ENCODE data around the gene UBE2O. TPM values are rescaled to one million over a fixed set of nuclear protein-coding genes. Genes with fewer than 3 reads are reported as not detected.
A peak's percentile ranks its signal among the peaks of the same experiment; 100 is the strongest.

The UBE2O gene
- total RNA-seq, 1 experiment from 2014 or later, result 68.9 TPM

- peak; percentile 58 for ATAC-seq
- Mint-ChIP-seq H3K27me3 (ENCODE audit: low read depth) (no peaks in the 10 kb centered on the region), H3K4me1 (peaks cover 42% of the 10 kb centered on the region), H3K27ac (peak overlapping the region; percentile 69), H3K4me3 (no peak overlapping the region), H3K36me3 (peaks cover 18% of the 10 kb centered on the region), H3K9me3 (peaks cover 4% of the 10 kb centered on the region)
- CTCF ChIA-PET, result interaction anchor here (0.7 to 1.4 kb wide), 5 partner anchors 10 to 102 kb away, joined by 3 to 10 read pairs (median 4); no protein-coding TSS in a partner anchor
- DNase-seq (ENCODE audit: low spot score), result no peak
- TF ChIP-seq ZBTB21 (CRISPR knock-in tag; IDR thresholded peaks at IDR 0.05; ENCODE audit: borderline replicate concordance) (no peak), ZNF317 (CRISPR knock-in tag; IDR thresholded peaks at IDR 0.05; ENCODE audit: borderline replicate concordance, low read depth) (no peak)
- TF ChIP-seq, protein P1, sequence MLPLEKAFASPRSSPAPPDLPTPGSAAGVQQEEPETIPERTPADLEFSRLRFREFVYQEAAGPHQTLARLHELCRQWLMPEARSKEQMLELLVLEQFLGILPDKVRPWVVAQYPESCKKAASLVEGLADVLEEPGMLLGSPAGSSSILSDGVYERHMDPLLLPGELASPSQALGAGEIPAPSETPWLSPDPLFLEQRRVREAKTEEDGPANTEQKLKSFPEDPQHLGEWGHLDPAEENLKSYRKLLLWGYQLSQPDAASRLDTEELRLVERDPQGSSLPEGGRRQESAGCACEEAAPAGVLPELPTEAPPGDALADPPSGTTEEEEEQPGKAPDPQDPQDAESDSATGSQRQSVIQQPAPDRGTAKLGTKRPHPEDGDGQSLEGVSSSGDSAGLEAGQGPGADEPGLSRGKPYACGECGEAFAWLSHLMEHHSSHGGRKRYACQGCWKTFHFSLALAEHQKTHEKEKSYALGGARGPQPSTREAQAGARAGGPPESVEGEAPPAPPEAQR (CRISPR knock-in tag; IDR thresholded peaks at IDR 0.05), result no peak
- POLR2A ChIA-PET, result interaction anchor here (0.6 kb wide), 1 partner anchor 76 kb away, joined by 4 read pairs; no protein-coding TSS in a partner anchor
Measured at GRCh38 chr17:76421044-76421407, 31.9 kb downstream of the UBE2O start.

DNA sequence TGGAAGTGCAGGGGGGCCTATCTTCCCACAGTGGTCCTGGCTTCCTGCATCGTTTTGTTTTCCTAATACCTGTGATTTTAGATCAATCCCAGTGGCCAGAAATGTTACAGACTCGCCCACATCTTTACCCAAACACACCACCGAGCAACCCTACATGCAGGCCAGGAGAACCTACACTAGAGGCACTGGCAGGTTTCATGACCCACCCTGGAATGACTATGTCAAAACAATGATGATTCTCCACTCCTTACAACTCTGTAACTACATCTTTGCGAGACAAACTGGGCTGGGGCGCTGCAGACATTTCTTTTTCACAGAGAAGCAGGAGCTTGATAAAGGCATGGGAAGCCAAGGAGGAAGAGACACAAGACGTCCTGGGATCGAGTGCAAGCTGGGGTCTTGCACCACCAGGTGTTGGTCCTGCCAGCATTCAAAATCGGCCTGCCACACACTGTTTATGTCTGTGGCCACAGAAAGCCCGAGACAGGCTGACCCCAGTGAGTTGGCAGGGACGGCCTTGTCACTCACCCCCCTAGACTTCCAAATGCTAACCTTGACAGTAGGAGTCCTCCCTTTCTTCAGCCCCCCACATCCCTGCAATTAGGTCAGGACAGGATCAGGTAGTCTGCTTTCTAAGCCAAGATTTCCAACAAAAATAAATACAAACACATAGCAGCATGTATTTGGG is 32.5 kb downstream of the UBE2O start:
- H3K4me1 Mint-ChIP-seq, result peaks cover 42% of the 10 kb centered on the region
- ChIA-PET CTCF (interaction anchor here (0.7 to 1.4 kb wide), 6 partner anchors 9 to 102 kb away, joined by 3 to 10 read pairs (median 4); no protein-coding TSS in a partner anchor), POLR2A (interaction anchor here (0.6 kb wide), 1 partner anchor 76 kb away, joined by 4 read pairs; no protein-coding TSS in a partner anchor)
- no peaks in the 10 kb centered on the region for H3K27me3 Mint-ChIP-seq (ENCODE audit: low read depth)
- no peak overlapping the region for H3K4me3 Mint-ChIP-seq
- H3K9me3 Mint-ChIP-seq, result peaks cover 3% of the 10 kb centered on the region
- no peak for DNase-seq (ENCODE audit: low spot score)
- no peak for ATAC-seq
- peaks cover 15% of the 10 kb centered on the region for H3K36me3 Mint-ChIP-seq
- H3K27ac Mint-ChIP-seq, result peak overlapping the region; percentile 69
- TF ChIP-seq GRHL2 (CRISPR knock-in tag; IDR thresholded peaks at IDR 0.05; ENCODE audit: insufficient replicate concordance, severe bottlenecking), result no peak
- TF ChIP-seq, protein P2, sequence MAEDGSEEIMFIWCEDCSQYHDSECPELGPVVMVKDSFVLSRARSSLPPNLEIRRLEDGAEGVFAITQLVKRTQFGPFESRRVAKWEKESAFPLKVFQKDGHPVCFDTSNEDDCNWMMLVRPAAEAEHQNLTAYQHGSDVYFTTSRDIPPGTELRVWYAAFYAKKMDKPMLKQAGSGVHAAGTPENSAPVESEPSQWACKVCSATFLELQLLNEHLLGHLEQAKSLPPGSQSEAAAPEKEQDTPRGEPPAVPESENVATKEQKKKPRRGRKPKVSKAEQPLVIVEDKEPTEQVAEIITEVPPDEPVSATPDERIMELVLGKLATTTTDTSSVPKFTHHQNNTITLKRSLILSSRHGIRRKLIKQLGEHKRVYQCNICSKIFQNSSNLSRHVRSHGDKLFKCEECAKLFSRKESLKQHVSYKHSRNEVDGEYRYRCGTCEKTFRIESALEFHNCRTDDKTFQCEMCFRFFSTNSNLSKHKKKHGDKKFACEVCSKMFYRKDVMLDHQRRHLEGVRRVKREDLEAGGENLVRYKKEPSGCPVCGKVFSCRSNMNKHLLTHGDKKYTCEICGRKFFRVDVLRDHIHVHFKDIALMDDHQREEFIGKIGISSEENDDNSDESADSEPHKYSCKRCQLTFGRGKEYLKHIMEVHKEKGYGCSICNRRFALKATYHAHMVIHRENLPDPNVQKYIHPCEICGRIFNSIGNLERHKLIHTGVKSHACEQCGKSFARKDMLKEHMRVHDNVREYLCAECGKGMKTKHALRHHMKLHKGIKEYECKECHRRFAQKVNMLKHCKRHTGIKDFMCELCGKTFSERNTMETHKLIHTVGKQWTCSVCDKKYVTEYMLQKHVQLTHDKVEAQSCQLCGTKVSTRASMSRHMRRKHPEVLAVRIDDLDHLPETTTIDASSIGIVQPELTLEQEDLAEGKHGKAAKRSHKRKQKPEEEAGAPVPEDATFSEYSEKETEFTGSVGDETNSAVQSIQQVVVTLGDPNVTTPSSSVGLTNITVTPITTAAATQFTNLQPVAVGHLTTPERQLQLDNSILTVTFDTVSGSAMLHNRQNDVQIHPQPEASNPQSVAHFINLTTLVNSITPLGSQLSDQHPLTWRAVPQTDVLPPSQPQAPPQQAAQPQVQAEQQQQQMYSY (CRISPR knock-in tag; IDR thresholded peaks at IDR 0.05), result no peak
- TF ChIP-seq, protein P3, sequence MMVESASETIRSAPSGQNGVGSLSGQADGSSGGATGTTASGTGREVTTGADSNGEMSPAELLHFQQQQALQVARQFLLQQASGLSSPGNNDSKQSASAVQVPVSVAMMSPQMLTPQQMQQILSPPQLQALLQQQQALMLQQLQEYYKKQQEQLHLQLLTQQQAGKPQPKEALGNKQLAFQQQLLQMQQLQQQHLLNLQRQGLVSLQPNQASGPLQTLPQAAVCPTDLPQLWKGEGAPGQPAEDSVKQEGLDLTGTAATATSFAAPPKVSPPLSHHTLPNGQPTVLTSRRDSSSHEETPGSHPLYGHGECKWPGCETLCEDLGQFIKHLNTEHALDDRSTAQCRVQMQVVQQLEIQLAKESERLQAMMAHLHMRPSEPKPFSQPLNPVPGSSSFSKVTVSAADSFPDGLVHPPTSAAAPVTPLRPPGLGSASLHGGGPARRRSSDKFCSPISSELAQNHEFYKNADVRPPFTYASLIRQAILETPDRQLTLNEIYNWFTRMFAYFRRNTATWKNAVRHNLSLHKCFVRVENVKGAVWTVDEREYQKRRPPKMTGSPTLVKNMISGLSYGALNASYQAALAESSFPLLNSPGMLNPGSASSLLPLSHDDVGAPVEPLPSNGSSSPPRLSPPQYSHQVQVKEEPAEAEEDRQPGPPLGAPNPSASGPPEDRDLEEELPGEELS (CRISPR knock-in tag; IDR thresholded peaks at IDR 0.05), result no peak
- TF ChIP-seq, protein P4, sequence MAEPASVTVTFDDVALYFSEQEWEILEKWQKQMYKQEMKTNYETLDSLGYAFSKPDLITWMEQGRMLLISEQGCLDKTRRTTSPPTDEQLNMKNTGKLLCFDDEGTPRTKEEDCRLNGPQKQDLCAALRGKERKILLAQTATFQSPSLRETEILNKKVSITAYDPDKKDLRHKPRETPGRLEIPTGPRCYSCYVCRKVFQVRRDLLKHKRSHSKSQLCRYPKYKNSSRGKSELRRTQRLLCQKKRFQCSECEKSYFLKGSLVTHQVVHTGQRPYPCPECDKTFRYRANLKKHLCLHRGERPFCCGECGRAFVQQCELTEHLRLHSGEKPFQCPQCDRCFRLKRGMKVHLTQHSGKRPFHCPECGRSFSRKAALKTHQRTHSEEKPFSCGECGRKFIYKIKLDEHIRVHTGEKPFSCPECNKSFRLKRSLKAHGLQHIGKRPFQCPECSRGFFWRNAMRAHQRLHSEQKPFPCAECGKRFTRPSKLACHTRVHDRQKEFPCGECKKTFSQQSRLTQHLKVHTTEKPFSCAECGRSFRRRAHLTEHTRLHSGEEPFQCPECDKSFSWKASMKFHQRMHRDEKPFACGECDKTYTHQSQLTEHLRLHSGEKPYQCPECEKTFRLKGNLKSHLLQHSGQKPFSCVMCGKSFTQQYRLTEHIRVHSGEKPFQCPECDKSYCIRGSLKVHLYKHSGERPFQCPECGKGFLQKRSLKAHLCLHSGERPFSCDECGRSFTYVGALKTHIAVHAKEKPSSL (CRISPR knock-in tag; conservative IDR thresholded peaks at IDR 0.05), result no peak
- no peak for TF ChIP-seq RORB (CRISPR knock-in tag; IDR thresholded peaks at IDR 0.05)
- no peak for TF ChIP-seq HMGXB4 (CRISPR knock-in tag; IDR thresholded peaks at IDR 0.05)
- TF ChIP-seq, protein P5, sequence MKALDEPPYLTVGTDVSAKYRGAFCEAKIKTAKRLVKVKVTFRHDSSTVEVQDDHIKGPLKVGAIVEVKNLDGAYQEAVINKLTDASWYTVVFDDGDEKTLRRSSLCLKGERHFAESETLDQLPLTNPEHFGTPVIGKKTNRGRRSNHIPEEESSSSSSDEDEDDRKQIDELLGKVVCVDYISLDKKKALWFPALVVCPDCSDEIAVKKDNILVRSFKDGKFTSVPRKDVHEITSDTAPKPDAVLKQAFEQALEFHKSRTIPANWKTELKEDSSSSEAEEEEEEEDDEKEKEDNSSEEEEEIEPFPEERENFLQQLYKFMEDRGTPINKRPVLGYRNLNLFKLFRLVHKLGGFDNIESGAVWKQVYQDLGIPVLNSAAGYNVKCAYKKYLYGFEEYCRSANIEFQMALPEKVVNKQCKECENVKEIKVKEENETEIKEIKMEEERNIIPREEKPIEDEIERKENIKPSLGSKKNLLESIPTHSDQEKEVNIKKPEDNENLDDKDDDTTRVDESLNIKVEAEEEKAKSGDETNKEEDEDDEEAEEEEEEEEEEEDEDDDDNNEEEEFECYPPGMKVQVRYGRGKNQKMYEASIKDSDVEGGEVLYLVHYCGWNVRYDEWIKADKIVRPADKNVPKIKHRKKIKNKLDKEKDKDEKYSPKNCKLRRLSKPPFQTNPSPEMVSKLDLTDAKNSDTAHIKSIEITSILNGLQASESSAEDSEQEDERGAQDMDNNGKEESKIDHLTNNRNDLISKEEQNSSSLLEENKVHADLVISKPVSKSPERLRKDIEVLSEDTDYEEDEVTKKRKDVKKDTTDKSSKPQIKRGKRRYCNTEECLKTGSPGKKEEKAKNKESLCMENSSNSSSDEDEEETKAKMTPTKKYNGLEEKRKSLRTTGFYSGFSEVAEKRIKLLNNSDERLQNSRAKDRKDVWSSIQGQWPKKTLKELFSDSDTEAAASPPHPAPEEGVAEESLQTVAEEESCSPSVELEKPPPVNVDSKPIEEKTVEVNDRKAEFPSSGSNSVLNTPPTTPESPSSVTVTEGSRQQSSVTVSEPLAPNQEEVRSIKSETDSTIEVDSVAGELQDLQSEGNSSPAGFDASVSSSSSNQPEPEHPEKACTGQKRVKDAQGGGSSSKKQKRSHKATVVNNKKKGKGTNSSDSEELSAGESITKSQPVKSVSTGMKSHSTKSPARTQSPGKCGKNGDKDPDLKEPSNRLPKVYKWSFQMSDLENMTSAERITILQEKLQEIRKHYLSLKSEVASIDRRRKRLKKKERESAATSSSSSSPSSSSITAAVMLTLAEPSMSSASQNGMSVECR (CRISPR knock-in tag; IDR thresholded peaks at IDR 0.05; ENCODE audit: borderline replicate concordance), result no peak
- TF ChIP-seq ZNF121 (CRISPR knock-in tag; IDR thresholded peaks at IDR 0.05), result no peak
- no peak for TF ChIP-seq ERG (CRISPR knock-in tag; IDR thresholded peaks at IDR 0.05)
- no peak for TF ChIP-seq MXD4 (CRISPR knock-in tag; IDR thresholded peaks at IDR 0.05; ENCODE audit: borderline replicate concordance)
- no peak for TF ChIP-seq FOXP1 (CRISPR knock-in tag; IDR thresholded peaks at IDR 0.05; ENCODE audit: borderline replicate concordance)
- TF ChIP-seq ZBTB21 (CRISPR knock-in tag; IDR thresholded peaks at IDR 0.05; ENCODE audit: borderline replicate concordance), result no peak
